Measurements from ENCODE around the gene CASP1. TPM values are rescaled to one million over a fixed set of nuclear protein-coding genes. Genes with fewer than 3 reads are reported as not detected.
"Not testable (repeated sequence)": the region's sequence is repeated elsewhere in the genome, so short reads cannot be mapped to it uniquely, and the experiment has no call there.

CASP1 gene
- total RNA-seq, 1 experiment from 2014 or later, result 4.7 TPM

DNA sequence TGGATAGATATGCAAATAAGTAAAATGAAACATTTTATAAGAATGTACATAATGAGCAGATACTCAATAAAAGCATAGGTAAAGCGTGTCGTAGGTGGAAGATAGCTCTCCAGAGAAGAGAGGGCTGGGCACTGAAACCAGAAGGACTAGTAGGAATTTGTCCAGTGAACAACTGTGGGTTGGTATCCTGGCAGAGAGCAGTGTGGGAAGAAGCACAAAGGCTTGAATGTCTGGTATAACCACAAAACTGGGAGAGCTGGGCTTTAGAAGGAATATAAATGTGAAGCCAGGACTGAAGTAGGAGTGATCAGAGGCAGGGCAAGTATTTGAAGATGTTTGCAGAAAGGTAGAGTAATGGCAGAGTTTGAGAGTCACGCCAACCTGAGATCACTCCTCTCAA, 43.3 kb upstream of the CASP1 start:
- no peak for DNase-seq
- H3K27me3 ChIP-seq (ENCODE audit: insufficient read depth, low read depth), result no peaks in the 10 kb centered on the region
- H3K9me3 ChIP-seq (ENCODE audit: insufficient read depth, low read depth), result no peaks in the 10 kb centered on the region
- no peaks in the 10 kb centered on the region for H3K36me3 ChIP-seq (ENCODE audit: low read depth)
- ChIA-PET CTCF (no interaction called here), POLR2A (ENCODE audit: unreplicated experiment) (no interaction called here)
- H3K4me1 ChIP-seq (replicated peaks; ENCODE audit: insufficient read depth), result no peaks in the 10 kb centered on the region
- TF ChIP-seq, protein P1, sequence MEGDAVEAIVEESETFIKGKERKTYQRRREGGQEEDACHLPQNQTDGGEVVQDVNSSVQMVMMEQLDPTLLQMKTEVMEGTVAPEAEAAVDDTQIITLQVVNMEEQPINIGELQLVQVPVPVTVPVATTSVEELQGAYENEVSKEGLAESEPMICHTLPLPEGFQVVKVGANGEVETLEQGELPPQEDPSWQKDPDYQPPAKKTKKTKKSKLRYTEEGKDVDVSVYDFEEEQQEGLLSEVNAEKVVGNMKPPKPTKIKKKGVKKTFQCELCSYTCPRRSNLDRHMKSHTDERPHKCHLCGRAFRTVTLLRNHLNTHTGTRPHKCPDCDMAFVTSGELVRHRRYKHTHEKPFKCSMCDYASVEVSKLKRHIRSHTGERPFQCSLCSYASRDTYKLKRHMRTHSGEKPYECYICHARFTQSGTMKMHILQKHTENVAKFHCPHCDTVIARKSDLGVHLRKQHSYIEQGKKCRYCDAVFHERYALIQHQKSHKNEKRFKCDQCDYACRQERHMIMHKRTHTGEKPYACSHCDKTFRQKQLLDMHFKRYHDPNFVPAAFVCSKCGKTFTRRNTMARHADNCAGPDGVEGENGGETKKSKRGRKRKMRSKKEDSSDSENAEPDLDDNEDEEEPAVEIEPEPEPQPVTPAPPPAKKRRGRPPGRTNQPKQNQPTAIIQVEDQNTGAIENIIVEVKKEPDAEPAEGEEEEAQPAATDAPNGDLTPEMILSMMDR (conservative IDR thresholded peaks at IDR 0.05), result no peak
- TF ChIP-seq EZH2 (IDR thresholded peaks at IDR 0.05; ENCODE audit: low read depth), result no peak
- H2AFZ ChIP-seq, result no peak overlapping the region
- H3F3A ChIP-seq (ENCODE audit: insufficient read depth, low read depth), result no peaks in the 10 kb centered on the region
- H3K27ac ChIP-seq, result no peak overlapping the region
- H3K9me2 ChIP-seq (ENCODE audit: insufficient read depth), result no peaks in the 10 kb centered on the region
- H3K4me2 ChIP-seq, result no peak overlapping the region
- H3K4me3 ChIP-seq, result no peak overlapping the region
- H3K79me2 ChIP-seq (ENCODE audit: low read depth), result no peaks in the 10 kb centered on the region
- intact Hi-C loops (cut with micrococcal nuclease; ENCODE audit: unreplicated experiment), result no loop called here
- H4K20me1 ChIP-seq (ENCODE audit: insufficient read depth), result no peaks in the 10 kb centered on the region
- no TSS peak for BruUV-seq (replicated peaks)

DNA sequence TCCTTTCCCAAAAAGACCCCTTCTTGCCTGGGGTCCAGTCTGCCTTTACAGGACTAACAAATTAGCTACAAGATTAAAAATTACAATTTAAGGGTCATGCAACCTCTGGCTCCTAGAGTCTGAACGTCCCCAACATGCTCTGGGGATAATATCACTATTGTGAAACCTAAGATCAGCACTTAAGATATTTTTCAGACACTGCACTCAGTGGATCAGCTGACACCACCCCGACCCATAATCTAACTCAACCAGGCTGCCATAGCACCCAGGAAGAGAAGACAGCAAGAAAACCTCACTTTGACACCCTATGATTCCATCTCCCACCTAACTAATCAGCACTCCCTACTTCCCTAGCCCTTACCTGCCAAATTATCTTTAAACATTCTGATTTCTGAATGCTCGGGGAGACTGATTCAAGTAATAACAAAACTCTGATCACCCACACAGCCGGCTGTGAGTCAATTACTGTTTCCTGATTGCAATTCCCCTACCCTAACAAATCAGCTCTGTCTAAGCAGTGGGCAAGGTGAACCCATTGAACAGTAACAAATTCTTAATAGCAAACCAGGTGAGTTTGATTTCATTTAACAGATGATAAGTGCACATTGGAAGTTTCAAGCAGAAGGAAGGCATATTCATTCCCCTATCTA, 42.3 kb upstream of the CASP1 start:
- H4K20me1 ChIP-seq (ENCODE audit: insufficient read depth); H3K4me1 ChIP-seq (replicated peaks; ENCODE audit: insufficient read depth); H3F3A ChIP-seq (ENCODE audit: insufficient read depth, low read depth); H3K9me3 ChIP-seq (ENCODE audit: insufficient read depth, low read depth); H3K27ac ChIP-seq; H3K79me2 ChIP-seq (ENCODE audit: low read depth); BruUV-seq (replicated peaks); CTCF ChIA-PET; H3K36me3 ChIP-seq (ENCODE audit: low read depth); POLR2A ChIA-PET (ENCODE audit: unreplicated experiment); intact Hi-C loops (cut with micrococcal nuclease; ENCODE audit: unreplicated experiment); H3K27me3 ChIP-seq (ENCODE audit: insufficient read depth, low read depth); H3K9me2 ChIP-seq (ENCODE audit: insufficient read depth); H3K4me2 ChIP-seq; DNase-seq; H2AFZ ChIP-seq; H3K4me3 ChIP-seq: not testable (repeated sequence)

DNA sequence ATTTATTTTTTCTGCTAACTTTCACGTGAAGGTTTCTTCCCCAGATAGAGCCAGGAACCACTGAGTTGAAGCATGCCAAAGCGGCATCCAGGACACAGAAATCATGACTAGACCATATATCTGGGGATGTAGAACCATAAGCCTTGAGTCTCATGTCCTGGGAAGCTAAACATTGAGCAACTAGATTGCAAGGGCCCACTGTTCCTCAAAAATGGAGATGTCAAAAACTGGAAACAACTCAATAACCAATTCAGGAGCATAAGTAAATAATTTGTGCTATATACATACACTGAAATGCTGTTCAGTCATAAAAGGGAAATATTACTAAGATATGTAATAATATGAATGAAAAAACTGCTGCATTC, 39.2 kb upstream of the CASP1 start:
- Histone ChIP-seq H3K4me1 (replicated peaks; ENCODE audit: insufficient read depth) (no peaks in the 10 kb centered on the region), H4K20me1 (ENCODE audit: insufficient read depth) (no peaks in the 10 kb centered on the region), H3K27ac (no peak overlapping the region), H2AFZ (no peak overlapping the region), H3K36me3 (ENCODE audit: low read depth) (no peaks in the 10 kb centered on the region), H3F3A (ENCODE audit: insufficient read depth, low read depth) (no peaks in the 10 kb centered on the region), H3K9me2 (ENCODE audit: insufficient read depth) (no peaks in the 10 kb centered on the region), H3K4me2 (no peak overlapping the region), H3K79me2 (ENCODE audit: low read depth) (no peaks in the 10 kb centered on the region), H3K4me3 (no peak overlapping the region), H3K27me3 (ENCODE audit: insufficient read depth, low read depth) (no peaks in the 10 kb centered on the region), H3K9me3 (ENCODE audit: insufficient read depth, low read depth) (no peaks in the 10 kb centered on the region)
- intact Hi-C loops (cut with micrococcal nuclease; ENCODE audit: unreplicated experiment), result no loop called here
- no TSS peak for BruUV-seq (replicated peaks)
- DNase-seq, result no peak
- POLR2A ChIA-PET (ENCODE audit: unreplicated experiment), result no interaction called here
- TF ChIP-seq EZH2 (IDR thresholded peaks at IDR 0.05; ENCODE audit: low read depth), result no peak
- TF ChIP-seq, protein P1 (conservative IDR thresholded peaks at IDR 0.05), result no peak
- CTCF ChIA-PET, result no interaction called here

DNA sequence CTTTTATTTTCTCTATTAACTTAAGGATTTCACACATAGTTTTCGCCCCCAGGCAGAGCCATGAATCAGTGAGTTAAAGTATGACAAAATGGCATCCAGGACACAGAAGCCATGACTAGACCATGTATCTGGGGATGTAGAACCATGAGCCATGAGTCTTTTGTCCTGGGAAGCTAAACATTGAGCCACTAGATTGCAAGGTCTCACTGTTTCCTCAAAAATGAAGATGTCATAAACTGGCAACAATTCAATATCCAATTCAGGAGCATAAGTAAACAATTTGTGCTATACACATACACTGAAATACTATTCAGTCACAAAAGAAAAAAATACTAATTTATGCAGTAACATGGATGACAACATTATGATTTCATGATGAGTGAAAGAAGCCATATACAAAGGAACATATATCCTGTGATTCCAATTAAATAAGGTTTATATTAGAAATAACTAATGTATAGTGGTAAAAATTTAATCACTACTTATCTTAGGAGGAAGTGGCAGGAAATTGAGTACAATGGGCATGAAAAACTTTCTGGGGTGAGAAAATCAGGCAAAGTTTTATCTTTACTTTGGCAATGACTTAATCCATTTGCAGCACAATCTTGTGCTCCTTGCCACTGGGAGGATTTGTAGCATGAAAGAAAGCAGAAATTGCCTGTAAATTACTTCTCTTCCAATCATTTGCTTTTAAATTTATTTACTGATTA, 38.7 kb upstream of the CASP1 start:
- no peak for TF ChIP-seq EZH2 (IDR thresholded peaks at IDR 0.05; ENCODE audit: low read depth)
- TF ChIP-seq, protein P1 (conservative IDR thresholded peaks at IDR 0.05), result no peak
- no TSS peak for BruUV-seq (replicated peaks)

DNA sequence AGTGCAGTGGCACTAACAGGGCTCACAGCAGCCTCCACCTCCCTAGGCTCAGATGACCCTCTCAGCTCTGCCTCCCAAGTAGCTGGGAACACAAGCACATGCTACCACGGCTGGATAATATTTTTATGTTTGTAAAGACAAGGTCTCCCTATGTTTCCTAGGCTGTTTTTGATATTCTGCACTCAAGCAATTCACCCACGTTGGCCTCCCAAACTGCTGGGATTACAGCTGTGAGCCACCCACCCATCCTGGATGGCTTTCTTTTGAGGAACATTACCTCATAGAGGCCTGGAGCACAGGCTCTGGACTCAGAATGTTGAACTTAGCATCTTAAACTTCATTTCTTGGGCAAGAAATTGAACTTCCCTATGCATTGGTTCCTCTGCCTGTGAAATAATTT, 37.1 kb upstream of the CASP1 start:
- POLR2A ChIA-PET (ENCODE audit: unreplicated experiment); DNase-seq; H3K27ac ChIP-seq; H3K36me3 ChIP-seq (ENCODE audit: low read depth); BruUV-seq (replicated peaks); intact Hi-C loops (cut with micrococcal nuclease; ENCODE audit: unreplicated experiment); H3K9me2 ChIP-seq (ENCODE audit: insufficient read depth); H2AFZ ChIP-seq; H3K4me2 ChIP-seq; H3K4me3 ChIP-seq; H3K79me2 ChIP-seq (ENCODE audit: low read depth); H3F3A ChIP-seq (ENCODE audit: insufficient read depth, low read depth); H3K9me3 ChIP-seq (ENCODE audit: insufficient read depth, low read depth); H4K20me1 ChIP-seq (ENCODE audit: insufficient read depth); H3K27me3 ChIP-seq (ENCODE audit: insufficient read depth, low read depth); H3K4me1 ChIP-seq (replicated peaks; ENCODE audit: insufficient read depth); CTCF ChIA-PET: not testable (repeated sequence)

More for the DNA sequence above, 38.7 kb upstream of the CASP1 start:
- H3K9me3 ChIP-seq (ENCODE audit: insufficient read depth, low read depth), result no peaks in the 10 kb centered on the region
- intact Hi-C loops (cut with micrococcal nuclease; ENCODE audit: unreplicated experiment), result no loop called here
- CTCF ChIA-PET, result no interaction called here
- no peak overlapping the region for H3K4me3 ChIP-seq
- no peaks in the 10 kb centered on the region for H3F3A ChIP-seq (ENCODE audit: insufficient read depth, low read depth)
- no peaks in the 10 kb centered on the region for H3K79me2 ChIP-seq (ENCODE audit: low read depth)
- DNase-seq, result no peak
- H3K4me1 ChIP-seq (replicated peaks; ENCODE audit: insufficient read depth), result no peaks in the 10 kb centered on the region
- no peaks in the 10 kb centered on the region for H3K27me3 ChIP-seq (ENCODE audit: insufficient read depth, low read depth)
- H4K20me1 ChIP-seq (ENCODE audit: insufficient read depth), result no peaks in the 10 kb centered on the region
- no peak overlapping the region for H3K4me2 ChIP-seq
- no peak overlapping the region for H2AFZ ChIP-seq
- H3K36me3 ChIP-seq (ENCODE audit: low read depth), result no peaks in the 10 kb centered on the region
- POLR2A ChIA-PET (ENCODE audit: unreplicated experiment), result no interaction called here
- H3K27ac ChIP-seq, result no peak overlapping the region
- no peaks in the 10 kb centered on the region for H3K9me2 ChIP-seq (ENCODE audit: insufficient read depth)

Data from PC-9 (cell line).